Epidermal melanocyte (primary cell): Measurements from ENCODE around the gene FBXO8.

Experiments used
- DNase-seq: peaks from one replicate; pipeline ENCODE4 v3.0.0; 2011; ENCODE audit warnings: low spot score; ENCODE audit not compliant: insufficient read length

FBXO8 gene

DNA sequence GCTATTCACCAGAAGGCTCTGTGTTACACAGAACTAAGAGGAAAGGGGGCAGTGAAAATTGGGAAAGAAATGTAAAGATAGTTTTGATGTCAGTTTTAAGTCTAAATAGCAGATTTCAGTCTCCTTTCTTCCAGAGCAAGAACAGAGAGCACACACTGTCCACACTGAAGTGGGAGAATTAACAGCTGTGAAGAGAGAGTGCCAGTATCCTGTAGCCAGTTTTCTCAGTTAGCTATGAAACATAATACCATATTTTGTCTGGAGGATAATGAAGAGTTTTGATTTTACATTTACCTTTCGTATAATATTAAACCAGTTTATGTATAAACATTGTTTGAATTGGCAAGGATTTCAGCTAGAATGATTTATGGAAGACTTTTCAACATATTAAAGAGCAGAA lies 35.1 kb downstream of the FBXO8 start:
- no peak for DNase-seq

GRCh38 chr4:174245714-174246113 lies 37.8 kb downstream of the FBXO8 start:
- no peak for DNase-seq

- no peak for DNase-seq
Observed at GRCh38 chr4:174244441-174244840, 39.0 kb downstream of the FBXO8 start.

DNA sequence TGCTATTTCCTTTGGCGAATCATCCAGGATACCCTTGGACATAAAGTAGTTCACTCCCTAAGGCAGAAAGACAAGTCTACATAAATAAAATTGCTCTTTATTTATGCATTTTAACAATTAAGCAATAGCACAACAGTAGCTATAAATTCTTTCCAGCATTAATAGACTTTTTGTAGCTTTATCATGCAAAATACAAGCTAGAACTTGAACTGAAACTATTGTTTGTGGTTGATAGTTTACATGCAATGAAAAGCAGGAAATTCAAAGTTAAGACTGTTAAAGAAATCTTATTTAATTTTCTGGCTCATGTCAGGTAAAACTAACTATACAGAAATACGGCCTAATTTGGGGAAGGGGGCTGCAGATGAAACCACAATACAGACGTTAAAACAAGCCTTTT lies 42.3 kb downstream of the FBXO8 start:
- DNase-seq: no peak

- no peak for DNase-seq
Observed at GRCh38 chr4:174236359-174236758, 47.1 kb downstream of the FBXO8 start.

- DNase-seq: no peak
Observed at GRCh38 chr4:174230680-174231079, 52.8 kb downstream of the FBXO8 start.

DNA sequence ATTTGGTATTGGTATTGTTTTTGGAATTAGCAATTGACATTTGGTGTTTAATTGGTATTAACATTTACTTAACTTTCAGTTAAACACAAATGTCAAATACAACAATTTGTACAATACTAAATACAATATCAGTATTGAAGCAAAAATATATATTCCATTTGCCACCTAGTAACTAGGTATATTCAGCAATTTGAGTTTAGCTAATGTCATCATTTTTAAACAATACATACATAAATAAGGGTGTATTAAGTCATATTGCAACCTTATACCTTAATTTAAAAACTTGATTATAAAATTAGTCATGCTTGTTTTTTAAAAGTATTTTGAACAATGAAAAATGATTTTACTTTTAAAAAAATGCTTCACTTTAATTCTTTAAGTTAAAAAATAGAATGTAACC lies 53.3 kb downstream of the FBXO8 start:
- no peak for DNase-seq

- DNase-seq: no peak
Observed at GRCh38 chr4:174228988-174229387, 54.5 kb downstream of the FBXO8 start.

- no peak for DNase-seq
Observed at GRCh38 chr4:174225349-174226049, 58.0 kb downstream of the FBXO8 start.

DNA sequence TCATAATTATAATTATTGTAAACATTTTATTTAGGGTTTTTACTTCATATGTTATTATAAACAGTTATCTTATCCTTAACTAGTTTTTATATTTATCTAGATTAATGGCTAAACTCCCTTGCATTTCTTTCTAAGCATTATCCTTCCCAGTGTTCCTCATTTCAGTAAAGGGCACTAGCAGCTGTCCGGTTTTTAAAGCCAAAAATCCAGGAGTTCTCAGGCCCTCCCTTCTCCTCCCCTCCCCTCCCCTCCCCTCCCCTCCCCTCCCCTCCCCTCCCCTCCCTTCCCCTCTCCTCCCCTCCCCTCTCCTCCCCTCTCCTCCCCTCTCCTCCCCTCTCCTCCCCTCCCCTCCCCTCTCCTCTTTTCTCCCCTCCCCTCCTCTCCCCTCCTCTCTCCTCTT lies 58.9 kb downstream of the FBXO8 start:
- DNase-seq: no peak

DNA sequence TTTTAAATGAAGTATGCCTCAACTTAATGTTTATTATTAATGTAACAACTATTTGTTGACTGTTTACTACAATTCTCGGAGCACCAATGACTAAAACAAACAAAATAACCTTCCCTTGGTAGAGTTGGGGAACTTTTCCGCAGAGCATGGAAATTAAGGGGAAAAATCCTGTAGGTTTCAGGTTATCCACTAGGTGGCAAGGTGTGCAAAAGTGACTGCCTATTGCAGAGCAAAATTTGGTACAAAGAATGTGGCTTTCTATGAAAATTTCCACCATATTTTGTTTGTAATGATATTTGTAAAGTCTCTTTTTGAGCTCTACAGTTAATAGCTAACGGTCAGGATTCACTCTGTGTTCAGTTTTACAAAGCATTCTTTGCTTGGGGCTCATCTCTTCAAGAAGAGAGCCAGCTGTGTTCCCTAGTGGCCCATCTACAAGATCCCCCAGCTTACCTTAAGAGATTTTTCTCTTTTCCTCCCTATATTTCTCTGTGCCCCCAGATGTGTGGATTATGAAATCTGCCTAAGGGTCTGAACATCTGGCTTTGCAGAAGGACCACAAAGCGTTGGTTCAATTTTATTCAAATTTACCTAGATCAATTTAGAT lies 61.1 kb downstream of the FBXO8 start:
- no peak for DNase-seq

- no peak for DNase-seq
Observed at GRCh38 chr4:174218127-174218790, 65.2 kb downstream of the FBXO8 start.

DNA sequence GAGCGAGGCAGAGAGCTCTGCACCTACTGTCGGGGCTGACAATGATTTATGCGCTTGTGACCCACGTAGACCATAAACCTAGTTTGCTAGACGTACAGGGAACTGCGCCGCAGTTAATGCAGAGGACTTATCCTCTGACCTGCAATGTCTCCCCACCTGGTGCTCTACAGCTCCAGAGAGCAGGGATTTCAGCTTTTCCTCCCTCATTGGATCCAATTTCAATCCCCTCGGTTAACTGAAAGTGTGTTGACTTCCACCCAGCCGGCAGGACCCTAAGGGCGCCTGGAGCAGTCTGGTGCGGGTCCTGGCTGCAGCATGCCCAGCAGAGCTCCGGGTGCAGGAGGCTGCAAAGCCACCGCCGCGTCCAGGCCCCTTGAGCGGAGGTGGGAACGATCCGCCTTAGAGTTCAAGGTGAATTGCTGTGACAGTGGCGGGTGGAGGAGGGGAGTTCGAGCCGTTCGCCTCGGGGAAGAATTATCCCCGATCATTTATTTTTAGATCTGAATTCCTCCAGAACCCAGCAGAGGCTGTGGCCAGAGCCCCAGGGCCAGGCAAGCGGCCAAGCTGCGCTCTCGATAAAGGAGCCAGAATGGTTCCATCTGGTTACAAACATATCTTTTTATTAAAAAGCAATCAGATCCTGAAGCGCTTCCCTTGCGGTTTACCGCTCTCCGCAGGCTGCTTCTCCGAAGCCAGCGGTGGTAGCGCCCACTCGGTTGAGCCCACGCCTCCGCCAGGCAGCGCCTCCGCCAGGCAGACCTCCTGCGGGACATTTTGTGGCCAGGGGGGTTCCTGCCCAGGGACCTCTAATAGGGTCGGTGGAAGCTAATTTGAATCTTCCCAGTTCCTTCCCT lies 66.0 kb downstream of the FBXO8 start:
- peak; percentile 65 for DNase-seq

DNA sequence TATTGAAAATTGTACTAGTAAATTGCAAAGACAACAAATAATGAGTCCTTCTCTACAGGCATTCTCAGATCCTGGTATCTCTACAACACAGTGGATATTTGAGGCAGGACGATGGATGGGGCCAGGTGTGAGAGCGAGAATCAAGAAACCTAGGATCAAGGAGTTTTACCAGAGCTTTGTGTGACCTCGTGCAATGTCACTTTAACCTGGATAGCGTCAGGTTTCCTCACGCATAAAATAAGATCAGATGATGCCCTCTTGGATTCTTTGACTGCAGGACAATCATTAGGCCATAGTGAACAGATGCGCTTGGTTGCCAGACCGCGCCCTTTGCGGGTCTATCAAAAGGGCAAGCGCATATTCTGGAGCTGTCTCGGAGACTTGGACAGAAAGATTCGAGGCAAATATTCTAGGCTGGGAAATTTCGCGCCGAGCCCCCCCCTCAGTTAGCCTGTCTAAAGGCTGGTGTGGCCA lies 66.6 kb downstream of the FBXO8 start:
- DNase-seq: no peak

GRCh38 chr4:174215961-174216680 lies 67.3 kb downstream of the FBXO8 start:
- DNase-seq: no peak

DNA sequence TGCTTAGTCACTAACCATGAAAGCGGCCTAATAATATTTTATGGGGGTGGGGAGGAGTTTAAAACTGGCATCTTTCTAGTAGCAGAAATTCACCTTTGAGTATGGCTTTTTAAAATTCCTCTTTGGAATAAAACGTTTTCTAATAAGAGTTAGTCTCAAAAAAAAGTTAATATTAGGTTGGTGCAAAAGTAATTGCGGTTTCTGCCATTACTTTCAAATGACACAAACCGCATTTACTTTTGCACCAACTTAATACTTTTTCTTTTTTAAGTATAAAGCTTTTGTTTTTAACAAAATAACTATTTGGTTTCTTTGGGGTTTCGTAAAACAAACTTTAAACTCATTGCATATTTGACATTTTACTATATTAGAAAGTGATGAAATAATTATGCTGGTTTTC lies 68.4 kb downstream of the FBXO8 start:
- DNase-seq: no peak

GRCh38 chr4:174214101-174214878 lies 69.2 kb downstream of the FBXO8 start:
- DNase-seq: no peak

GRCh38 chr4:174213731-174214100 lies 69.8 kb downstream of the FBXO8 start:
- no peak for DNase-seq

GRCh38 chr4:174212061-174212460 lies 71.4 kb downstream of the FBXO8 start:
- no peak for DNase-seq

DNA sequence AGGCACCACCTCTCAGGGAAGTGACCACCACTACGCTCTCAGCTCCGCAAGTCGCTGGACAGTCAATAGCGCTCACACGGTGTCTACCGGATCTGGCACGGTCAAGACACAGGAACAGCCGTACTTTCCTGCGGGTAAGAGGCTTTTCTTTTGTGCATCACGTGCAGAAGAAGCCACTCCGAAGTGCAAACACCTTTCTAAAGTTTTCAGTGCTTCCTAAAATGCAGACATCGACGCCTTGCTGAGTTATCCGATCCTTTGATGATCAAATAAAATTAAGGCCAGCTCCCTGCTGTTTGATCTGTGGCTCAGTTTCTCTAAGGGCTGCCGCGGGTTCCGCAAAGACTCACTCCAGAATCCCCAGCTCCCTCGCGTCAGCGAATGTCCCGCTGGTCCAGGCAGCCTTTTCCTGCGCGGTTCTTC lies 71.8 kb downstream of the FBXO8 start:
- no peak for DNase-seq
